Neural crest cell (in vitro differentiated cells): ENCODE data around the gene NR3C1. TPM values are rescaled to one million over a fixed set of nuclear protein-coding genes. Genes with fewer than 3 reads are reported as not detected.

Experiments
- DNase-seq: peaks from one replicate; pipeline ENCODE4 v3.0.0; 2021; ENCODE audit warnings: low read depth, mixed read lengths, low spot score
- H3K27ac Mint-ChIP-seq: one replicate; pipeline ENCODE4 v1.8.0; 2021; ENCODE audit warnings: mild to moderate bottlenecking, mixed read lengths; ENCODE audit not compliant: unreplicated experiment
- H3K27me3 Mint-ChIP-seq: 2 replicates; pipeline ENCODE4 v1.8.0; 2021; ENCODE audit warnings: low read depth, mild to moderate bottlenecking, mixed read lengths
- H3K36me3 Mint-ChIP-seq: 2 replicates; pipeline ENCODE4 v1.8.0; 2021; ENCODE audit warnings: low read depth, mild to moderate bottlenecking, mixed read lengths
- H3K4me1 Mint-ChIP-seq: 2 replicates; pipeline ENCODE4 v1.8.0; 2021; ENCODE audit warnings: mixed read lengths
- H3K4me3 Mint-ChIP-seq: one replicate; pipeline ENCODE4 v1.8.0; 2021; ENCODE audit warnings: mild to moderate bottlenecking, mixed read lengths
- H3K9me3 Mint-ChIP-seq: 2 replicates; pipeline ENCODE4 v1.8.0; 2021; ENCODE audit warnings: mixed read lengths
- total RNA-seq: library from RNA; stranded (reverse); gene quantifications from 2 replicates; pipeline ENCODE4 v1.2.1, GENCODE V29; 2021
- TF ChIP-seq, protein P1 (sequence below): fragments of 200-600 bp; sonication (generic); conservative IDR thresholded peaks from 2 replicates; pipeline ENCODE4 v1.5.0; 2021; ENCODE audit warnings: antibody characterized with exemption, mild to moderate bottlenecking

NR3C1 gene
- total RNA-seq, 1 donor from 2014 or later, result 1.8 TPM

DNA sequence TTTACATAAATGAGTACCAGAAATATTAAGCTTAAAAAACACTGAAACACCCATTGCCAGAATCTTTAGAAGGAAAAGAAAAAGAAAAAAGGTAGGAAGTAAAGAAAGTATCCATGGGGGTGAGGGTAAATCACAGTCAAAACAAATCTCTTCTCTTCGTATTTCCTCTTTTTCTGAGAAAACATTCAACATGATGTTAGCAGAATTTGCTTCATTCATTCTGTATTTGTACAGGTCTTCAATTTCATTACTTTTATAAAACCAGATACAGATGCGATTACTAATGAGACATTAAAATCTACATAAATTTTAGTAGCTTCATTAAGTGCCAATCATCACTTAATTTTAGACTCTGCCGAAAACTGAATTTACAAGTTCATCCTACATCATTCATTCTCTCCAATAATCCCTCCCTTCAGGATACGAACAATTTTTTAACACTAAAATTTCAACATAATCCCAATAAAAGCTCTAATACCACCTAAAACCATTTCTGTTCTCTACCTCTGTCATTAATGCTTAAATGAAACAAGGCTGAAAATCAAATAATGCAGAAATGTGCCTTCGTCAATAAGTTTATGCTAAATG is 7.0 kb downstream of the NR3C1 start:
- no peaks in the 10 kb centered on the region for H3K36me3 Mint-ChIP-seq
- H3K4me1 Mint-ChIP-seq, result peaks cover 10% of the 10 kb centered on the region
- no peak overlapping the region for H3K27ac Mint-ChIP-seq
- TF ChIP-seq, protein P1, sequence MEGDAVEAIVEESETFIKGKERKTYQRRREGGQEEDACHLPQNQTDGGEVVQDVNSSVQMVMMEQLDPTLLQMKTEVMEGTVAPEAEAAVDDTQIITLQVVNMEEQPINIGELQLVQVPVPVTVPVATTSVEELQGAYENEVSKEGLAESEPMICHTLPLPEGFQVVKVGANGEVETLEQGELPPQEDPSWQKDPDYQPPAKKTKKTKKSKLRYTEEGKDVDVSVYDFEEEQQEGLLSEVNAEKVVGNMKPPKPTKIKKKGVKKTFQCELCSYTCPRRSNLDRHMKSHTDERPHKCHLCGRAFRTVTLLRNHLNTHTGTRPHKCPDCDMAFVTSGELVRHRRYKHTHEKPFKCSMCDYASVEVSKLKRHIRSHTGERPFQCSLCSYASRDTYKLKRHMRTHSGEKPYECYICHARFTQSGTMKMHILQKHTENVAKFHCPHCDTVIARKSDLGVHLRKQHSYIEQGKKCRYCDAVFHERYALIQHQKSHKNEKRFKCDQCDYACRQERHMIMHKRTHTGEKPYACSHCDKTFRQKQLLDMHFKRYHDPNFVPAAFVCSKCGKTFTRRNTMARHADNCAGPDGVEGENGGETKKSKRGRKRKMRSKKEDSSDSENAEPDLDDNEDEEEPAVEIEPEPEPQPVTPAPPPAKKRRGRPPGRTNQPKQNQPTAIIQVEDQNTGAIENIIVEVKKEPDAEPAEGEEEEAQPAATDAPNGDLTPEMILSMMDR, result no peak
- DNase-seq, result no peak
- H3K9me3 Mint-ChIP-seq, result no peaks in the 10 kb centered on the region
- peaks cover 55% of the 10 kb centered on the region for H3K27me3 Mint-ChIP-seq
- H3K4me3 Mint-ChIP-seq, result no peak overlapping the region

DNA sequence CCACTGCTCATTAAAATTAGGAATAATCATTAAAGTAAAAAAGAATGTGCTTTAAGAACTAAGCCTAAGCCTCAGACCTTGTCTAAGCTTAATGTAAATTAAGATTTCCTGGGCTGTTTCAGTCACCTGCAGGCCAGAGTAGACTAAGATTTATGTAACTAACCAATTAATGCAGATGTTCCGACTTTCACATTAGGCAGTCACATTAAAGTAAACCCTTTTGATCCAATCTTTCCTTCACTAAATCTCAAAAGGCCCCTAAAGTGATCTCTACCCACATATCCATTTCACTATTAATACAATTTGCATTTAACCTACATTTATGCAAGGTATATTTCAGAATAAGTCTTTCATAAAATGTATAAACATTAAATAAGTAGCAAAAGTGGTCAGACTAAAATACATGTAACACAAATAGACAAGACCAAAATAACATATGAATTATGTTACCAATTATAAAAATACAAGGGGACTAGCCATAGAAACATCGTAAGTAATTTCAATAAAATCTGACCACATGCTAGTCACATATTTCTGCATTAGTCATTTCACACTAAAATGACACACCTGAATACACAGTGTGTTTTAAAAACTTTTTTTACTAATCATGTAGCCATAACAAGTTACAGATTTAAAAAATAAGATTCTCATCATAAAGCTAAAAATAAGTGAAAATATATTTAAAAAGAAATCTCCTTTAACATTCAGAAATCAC is 7.7 kb downstream of the NR3C1 start:
- TF ChIP-seq, protein P1, result no peak
- H3K4me3 Mint-ChIP-seq, result no peak overlapping the region

DNA sequence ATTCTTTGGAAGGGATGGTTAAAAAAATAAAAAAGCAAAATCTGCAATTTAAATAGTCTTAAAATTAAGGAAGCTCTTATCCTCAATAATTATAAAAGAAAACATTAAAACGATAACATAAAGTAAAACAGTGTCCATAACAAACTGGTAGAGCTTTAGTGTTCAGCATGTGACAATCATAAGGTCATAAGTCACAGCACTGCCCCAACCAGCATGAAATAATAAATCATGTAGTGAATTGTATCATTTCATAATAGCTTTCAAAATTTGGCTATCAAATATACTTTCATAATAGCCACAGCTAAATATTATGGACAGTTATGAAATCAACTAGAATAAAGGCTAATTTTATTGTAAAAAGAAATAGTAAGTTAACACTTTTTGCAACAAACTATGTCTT is 10.0 kb downstream of the NR3C1 start:
- no peaks in the 10 kb centered on the region for H3K36me3 Mint-ChIP-seq
- H3K9me3 Mint-ChIP-seq, result no peaks in the 10 kb centered on the region
- H3K27ac Mint-ChIP-seq, result no peak overlapping the region
- no peaks in the 10 kb centered on the region for H3K4me1 Mint-ChIP-seq
- H3K27me3 Mint-ChIP-seq, result peaks cover 31% of the 10 kb centered on the region
- TF ChIP-seq, protein P1, result no peak
- H3K4me3 Mint-ChIP-seq, result no peak overlapping the region
- no peak for DNase-seq

More for the DNA sequence above, 7.7 kb downstream of the NR3C1 start:
- H3K36me3 Mint-ChIP-seq, result no peaks in the 10 kb centered on the region
- peaks cover 49% of the 10 kb centered on the region for H3K27me3 Mint-ChIP-seq
- no peak for DNase-seq
- no peaks in the 10 kb centered on the region for H3K9me3 Mint-ChIP-seq
- H3K27ac Mint-ChIP-seq, result no peak overlapping the region
- peaks cover 4% of the 10 kb centered on the region for H3K4me1 Mint-ChIP-seq

DNA sequence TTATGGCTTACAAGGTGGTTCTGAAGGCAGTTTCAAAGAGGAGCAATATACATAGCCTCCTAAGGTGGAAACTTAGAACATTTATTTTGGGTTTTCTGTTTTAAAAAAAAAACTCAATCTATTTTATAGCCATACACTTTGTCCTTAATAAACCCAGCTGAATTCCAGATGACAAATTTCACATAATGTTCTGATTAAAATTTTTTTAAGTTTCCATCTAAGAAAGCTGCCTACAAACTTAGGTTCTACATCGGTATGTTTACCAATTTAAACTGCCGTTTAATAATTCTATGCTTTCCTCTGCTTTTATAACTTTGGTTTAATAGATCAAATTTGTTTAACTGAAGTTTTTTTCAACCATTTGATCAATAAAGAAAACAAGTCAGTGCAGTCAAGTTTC is 12.5 kb downstream of the NR3C1 start:
- no peaks in the 10 kb centered on the region for H3K9me3 Mint-ChIP-seq
- no peak for DNase-seq
- H3K27me3 Mint-ChIP-seq, result peaks cover 25% of the 10 kb centered on the region
- H3K36me3 Mint-ChIP-seq, result peaks cover 2% of the 10 kb centered on the region
- H3K4me1 Mint-ChIP-seq, result no peaks in the 10 kb centered on the region
- TF ChIP-seq, protein P1, result no peak
- no peak overlapping the region for H3K4me3 Mint-ChIP-seq
- no peak overlapping the region for H3K27ac Mint-ChIP-seq

DNA sequence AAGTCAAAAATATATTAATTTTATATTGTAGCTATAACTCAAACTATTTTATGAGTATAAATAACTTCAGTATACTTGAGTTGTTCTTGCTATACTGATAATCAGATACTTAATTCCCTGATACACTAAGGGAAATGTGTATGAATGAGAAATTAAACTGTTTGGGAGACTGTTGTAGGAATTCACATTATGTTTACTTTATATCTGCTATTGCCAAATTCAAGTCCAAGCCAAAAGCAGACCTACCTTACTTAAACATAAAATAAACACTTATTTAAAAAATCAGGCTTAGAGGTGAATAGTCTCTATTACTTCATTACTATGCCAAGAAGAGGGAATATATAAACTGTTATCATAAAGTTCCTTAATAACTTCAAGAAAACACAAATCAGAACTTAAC is 13.2 kb downstream of the NR3C1 start:
- TF ChIP-seq, protein P1, result no peak
- no peak for DNase-seq
- H3K9me3 Mint-ChIP-seq, result peaks cover 7% of the 10 kb centered on the region
- no peaks in the 10 kb centered on the region for H3K4me1 Mint-ChIP-seq
- H3K4me3 Mint-ChIP-seq, result no peak overlapping the region
- H3K27me3 Mint-ChIP-seq, result peaks cover 20% of the 10 kb centered on the region
- H3K27ac Mint-ChIP-seq, result no peak overlapping the region
- peaks cover 9% of the 10 kb centered on the region for H3K36me3 Mint-ChIP-seq
